HFFc6 (cell line): ENCODE measurements around the gene OR8D4. TPM values are rescaled to one million over a fixed set of nuclear protein-coding genes. Genes with fewer than 3 reads are reported as not detected.

Experiments
- DNase-seq: peaks from one replicate; pipeline ENCODE4 v3.0.0-alpha.2; 2018
- H3K27ac Mint-ChIP-seq: 2 replicates; pipeline ENCODE4 v1.8.0; 2020; ENCODE audit warnings: mild to moderate bottlenecking, mixed read lengths
- H3K27me3 Mint-ChIP-seq: 2 replicates; pipeline ENCODE4 v1.8.0; 2021; ENCODE audit warnings: mild to moderate bottlenecking, moderate library complexity, mixed read lengths; ENCODE audit not compliant: insufficient read depth
- H3K36me3 Mint-ChIP-seq: 2 replicates; pipeline ENCODE4 v1.8.0; 2021; ENCODE audit warnings: low read depth, mixed read lengths
- H3K4me1 Mint-ChIP-seq: 2 replicates; pipeline ENCODE4 v1.8.0; 2020; ENCODE audit warnings: low read depth, mixed read lengths
- H3K4me3 Mint-ChIP-seq: 2 replicates; pipeline ENCODE4 v1.8.0; 2020; ENCODE audit warnings: mild to moderate bottlenecking, moderate library complexity, mixed read lengths
- H3K9me3 Mint-ChIP-seq: 2 replicates; pipeline ENCODE4 v1.8.0; 2020; ENCODE audit warnings: mild to moderate bottlenecking, mixed read lengths
- CTCF ChIP-seq: fragments of 200-600 bp; sonication (generic); IDR thresholded peaks from 2 replicates; pipeline ENCODE4 v1.5.0; 2021; ENCODE audit warnings: antibody characterized with exemption, mild to moderate bottlenecking
- total RNA-seq, 6 experiments: library from RNA; stranded (reverse); fragmentation: NEBNext Ultra II Directional; extraction: Animal tissue kit (Norgen Biotek cat#: 25700); gene quantifications; 2 replicates in 1 of 6; 3 replicates in 5 of 6; pipeline ENCODE4 v1.2.3, GENCODE V29; 2021

Gene OR8D4
- total RNA-seq, 6 experiments from 2014 or later, result not detected

- no peak for TF ChIP-seq CTCF
- H3K9me3 Mint-ChIP-seq, result peaks cover 21% of the 10 kb centered on the region
- no peaks in the 10 kb centered on the region for H3K4me1 Mint-ChIP-seq
- H3K36me3 Mint-ChIP-seq, result peaks cover 4% of the 10 kb centered on the region; the same call in 1 of the 2 replicates
- no peaks in the 10 kb centered on the region; the same call in 1 of the 2 replicates for H3K27me3 Mint-ChIP-seq
- H3K4me3 Mint-ChIP-seq, result no peak overlapping the region
- no peak for DNase-seq
- no peak overlapping the region for H3K27ac Mint-ChIP-seq
These were observed 3.9 kb downstream of the OR8D4 start for GRCh38 chr11:123905826-123906225.

- no peak for DNase-seq
- Mint-ChIP-seq H3K9me3 (peaks cover 33% of the 10 kb centered on the region), H3K4me1 (no peaks in the 10 kb centered on the region), H3K4me3 (no peak overlapping the region), H3K27me3 (no peaks in the 10 kb centered on the region), H3K36me3 (no peaks in the 10 kb centered on the region), H3K27ac (no peak overlapping the region)
- no peak for TF ChIP-seq CTCF
These were observed 19.0 kb downstream of the OR8D4 start for GRCh38 chr11:123920943-123921342.

- H3K4me1 Mint-ChIP-seq, result no peaks in the 10 kb centered on the region
- H3K36me3 Mint-ChIP-seq, result no peaks in the 10 kb centered on the region
- no peak overlapping the region for H3K27ac Mint-ChIP-seq
- DNase-seq, result no peak
- TF ChIP-seq CTCF, result no peak
- H3K4me3 Mint-ChIP-seq, result no peak overlapping the region
- no peaks in the 10 kb centered on the region for H3K27me3 Mint-ChIP-seq
- H3K9me3 Mint-ChIP-seq, result peaks cover 23% of the 10 kb centered on the region
These were observed 22.1 kb downstream of the OR8D4 start for GRCh38 chr11:123924027-123924426.

- Mint-ChIP-seq H3K4me1 (no peaks in the 10 kb centered on the region), H3K27me3 (peaks cover 2% of the 10 kb centered on the region; the same call in 1 of the 2 replicates), H3K4me3 (no peak within 1 kb of the TSS), H3K36me3 (peaks cover 6% of the 10 kb centered on the region), H3K9me3 (peaks cover 46% of the 10 kb centered on the region), H3K27ac (no peak within 1 kb of the TSS)
- no peak for TF ChIP-seq CTCF
- DNase-seq, result no peak
These were observed 37.4 kb downstream of the OR8D4 start, which contains the start of gene OR4D5 for GRCh38 chr11:123939317-123939716. Gene OR4D5, plus strand, starts transcription at chr11:123939617. Its CDS starts 0 bp downstream, at chr11:123939617.

- H3K36me3 Mint-ChIP-seq, result peaks cover 6% of the 10 kb centered on the region
- no peak overlapping the region for H3K27ac Mint-ChIP-seq
- H3K4me3 Mint-ChIP-seq, result no peak overlapping the region
- H3K27me3 Mint-ChIP-seq, result peaks cover 2% of the 10 kb centered on the region; the same call in 1 of the 2 replicates
- TF ChIP-seq CTCF, result no peak
- H3K4me1 Mint-ChIP-seq, result no peaks in the 10 kb centered on the region
- H3K9me3 Mint-ChIP-seq, result peaks cover 50% of the 10 kb centered on the region
- DNase-seq, result no peak
These were observed 40.4 kb downstream of the OR8D4 start for GRCh38 chr11:123942413-123942812.

GRCh38 chr11:123943738-123944137 is 41.8 kb downstream of the OR8D4 start, which contains the start of gene OR6T1:
Gene OR6T1, minus strand, starts transcription at chr11:123943838. Its CDS starts 0 bp downstream, at chr11:123943838.
- TF ChIP-seq CTCF, result no peak
- no peak within 1 kb of the TSS for H3K27ac Mint-ChIP-seq
- peaks cover 2% of the 10 kb centered on the region; the same call in 1 of the 2 replicates for H3K27me3 Mint-ChIP-seq
- no peak for DNase-seq
- H3K4me3 Mint-ChIP-seq, result no peak within 1 kb of the TSS
- no peaks in the 10 kb centered on the region for H3K4me1 Mint-ChIP-seq
- H3K9me3 Mint-ChIP-seq, result peaks cover 53% of the 10 kb centered on the region
- peaks cover 6% of the 10 kb centered on the region for H3K36me3 Mint-ChIP-seq
